GM23338 (cell line): ENCODE results near the gene STAP2. TPM values are rescaled to one million over a fixed set of nuclear protein-coding genes. Genes with fewer than 3 reads are reported as not detected.

ENCODE experiments used
- ATAC-seq: fragments of 200-7000 bp; cut with Tn5 transposase; 3 replicates; pipeline ENCODE4 v1.9.1; 2020
- DNase-seq: peaks from one replicate; pipeline ENCODE4 v3.0.0-alpha.2; 2015; ENCODE audit warnings: low spot score
- H2AFZ ChIP-seq: fragments of 200-600 bp; sonication (generic); 2 replicates; pipeline ENCODE4 v1.8.0; 2016; ENCODE audit warnings: antibody characterized with exemption, mild to moderate bottlenecking, moderate library complexity
- H3F3A ChIP-seq: fragments of 200-600 bp; sonication (generic); replicated peaks from 2 replicates; pipeline ENCODE4 v1.8.0; 2017; ENCODE audit warnings: antibody characterized with exemption, mixed run types, low read depth
- H3K27ac ChIP-seq: fragments of 200-600 bp; sonication (generic); 2 replicates; pipeline ENCODE4 v1.6.1; 2016; ENCODE audit warnings: low read depth
- H3K27me3 ChIP-seq: fragments of 200-600 bp; sonication (generic); 2 replicates; pipeline ENCODE4 v1.8.0; 2016; ENCODE audit warnings: mild to moderate bottlenecking, mixed run types, moderate library complexity; ENCODE audit not compliant: insufficient read depth
- H3K36me3 ChIP-seq: fragments of 200-600 bp; sonication (generic); 2 replicates; pipeline ENCODE4 v1.8.0; 2016; ENCODE audit warnings: mild to moderate bottlenecking; ENCODE audit not compliant: insufficient read depth
- H3K4me1 ChIP-seq: fragments of 200-600 bp; sonication (generic); 2 replicates; pipeline ENCODE4 v1.8.0; 2016; ENCODE audit warnings: mild to moderate bottlenecking, moderate library complexity; ENCODE audit not compliant: insufficient read depth
- H3K4me2 ChIP-seq: fragments of 200-600 bp; sonication (generic); 2 replicates; pipeline ENCODE4 v1.7.1; 2017; ENCODE audit warnings: mixed run types
- H3K4me3 ChIP-seq: fragments of 200-600 bp; sonication (generic); 2 replicates; pipeline ENCODE4 v1.6.1; 2016; ENCODE audit warnings: mixed run types
- H3K79me2 ChIP-seq: fragments of 200-600 bp; sonication (generic); replicated peaks from 2 replicates; pipeline ENCODE4 v1.8.0; 2017; ENCODE audit warnings: mild to moderate bottlenecking; ENCODE audit not compliant: insufficient read depth
- H3K9me2 ChIP-seq: fragments of 200-600 bp; sonication (generic); 2 replicates; pipeline ENCODE4 v1.8.0; 2017; ENCODE audit not compliant: insufficient read depth
- H4K20me1 ChIP-seq: fragments of 200-600 bp; sonication (generic); replicated peaks from 2 replicates; pipeline ENCODE4 v1.8.0; 2017; ENCODE audit warnings: mild to moderate bottlenecking; ENCODE audit not compliant: insufficient read depth
- H3K27ac Mint-ChIP-seq: 2 replicates; pipeline ENCODE4 v1.8.0; 2020; ENCODE audit warnings: inconsistent platforms, mild to moderate bottlenecking, moderate library complexity, mixed read lengths
- H3K27me3 Mint-ChIP-seq: 3 replicates; pipeline ENCODE4 v1.8.0; 2022; ENCODE audit warnings: low read depth, mild to moderate bottlenecking, moderate library complexity, mixed read lengths, inconsistent platforms; ENCODE audit not compliant: insufficient read depth, poor library complexity
- H3K36me3 Mint-ChIP-seq: 3 replicates; pipeline ENCODE4 v1.8.0; 2021; ENCODE audit warnings: low read depth, mild to moderate bottlenecking, inconsistent platforms, moderate library complexity, mixed read lengths
- H3K4me1 Mint-ChIP-seq: 3 replicates; pipeline ENCODE4 v1.8.0; 2020; ENCODE audit warnings: mild to moderate bottlenecking, inconsistent platforms, mixed read lengths
- H3K4me3 Mint-ChIP-seq: 3 replicates; pipeline ENCODE4 v1.8.0; 2021; ENCODE audit warnings: moderate library complexity, mild to moderate bottlenecking, inconsistent platforms, mixed read lengths
- H3K9me3 Mint-ChIP-seq: 3 replicates; pipeline ENCODE4 v1.8.0; 2020; ENCODE audit warnings: moderate library complexity, mild to moderate bottlenecking, inconsistent platforms, mixed read lengths
- CTCF ChIP-seq, 2 experiments: fragments of 200-600 bp in 1 of 2; sonication (generic) in 1 of 2; conservative IDR thresholded peaks; 2 replicates each; pipeline versions ENCODE4 v1.5.1 to v1.6.1; 2016 to 2017; ENCODE audit warnings: antibody characterized with exemption in 2 of 2, low read depth in 2 of 2, mild to moderate bottlenecking in 2 of 2, moderate library complexity in 1 of 2
- ETS1 ChIP-seq: IDR thresholded peaks from 2 replicates; pipeline ENCODE4 v1.6.1; 2016; ENCODE audit warnings: antibody characterized with exemption
- EZH2 ChIP-seq: fragments of 200-600 bp; sonication (generic); IDR thresholded peaks from one replicate; pipeline ENCODE4 v1.8.0; 2017; ENCODE audit warnings: antibody characterized with exemption, mild to moderate bottlenecking, low read depth; ENCODE audit not compliant: unreplicated experiment
- JUNB ChIP-seq: IDR thresholded peaks from one replicate; pipeline ENCODE4 v1.6.1; 2016; ENCODE audit warnings: antibody characterized with exemption; ENCODE audit not compliant: unreplicated experiment
- NANOG ChIP-seq: IDR thresholded peaks from 2 replicates; pipeline ENCODE4 v1.6.1; 2016; ENCODE audit warnings: antibody characterized with exemption, borderline replicate concordance
- POLR2AphosphoS5 ChIP-seq: IDR thresholded peaks from 2 replicates; pipeline ENCODE4 v1.6.1; 2016; ENCODE audit warnings: antibody characterized with exemption, low read depth
- REST ChIP-seq: IDR thresholded peaks from one replicate; pipeline ENCODE4 v1.6.1; 2018; ENCODE audit warnings: antibody characterized with exemption; ENCODE audit not compliant: unreplicated experiment
- STAT1 ChIP-seq: IDR thresholded peaks from one replicate; pipeline ENCODE4 v1.6.1; 2016; ENCODE audit warnings: antibody characterized with exemption; ENCODE audit not compliant: unreplicated experiment
- ZNF114 ChIP-seq: fragments of 250-450 bp; sonication (Bioruptor Pico); IDR thresholded peaks from 2 replicates; pipeline ENCODE4 v1.5.0; 2020; ENCODE audit warnings: mild to moderate bottlenecking, moderate library complexity
- polyA plus RNA-seq: library from polyadenylated mRNA; unstranded; fragments of >200 nt; fragmentation: Nextera tagmentation; extraction: Ambion mirVana; gene quantifications from 2 replicates; pipeline ENCODE4 v1.2.1, GENCODE V29; 2016
- total RNA-seq: library from RNA; depleted of rRNA; stranded (reverse); fragments of >200 nt; shearing (Covaris generic); gene quantifications from 2 replicates; pipeline ENCODE4 v1.2.3, GENCODE V29; 2014

The STAP2 gene
- total and polyA plus RNA-seq, 2 experiments from 2014 or later: 15.1 to 20.7 TPM

GRCh38 chr19:4359627-4360000 is 21.0 kb upstream of the STAP2 start (continued):
- no peak for TF ChIP-seq REST
- no peak for TF ChIP-seq NANOG
- TF ChIP-seq POLR2AphosphoS5: no peak
- no peak for TF ChIP-seq ETS1
- TF ChIP-seq ZNF114: no peak
- no peak for TF ChIP-seq JUNB
- TF ChIP-seq CTCF (conservative IDR thresholded peaks at IDR 0.05; ENCODE audit: low read depth in 2 of 2): no peak
- no peak for TF ChIP-seq STAT1

GRCh38 chr19:4358709-4359626 is 20.3 kb upstream of the STAP2 start:
- peaks cover 22% of the 10 kb centered on the region for H3K36me3 Mint-ChIP-seq
- H3K4me2 ChIP-seq: no peak overlapping the region
- no peak overlapping the region for H3K4me3 ChIP-seq
- no peak for ATAC-seq
- no peaks in the 10 kb centered on the region for H3K79me2 ChIP-seq
- no peak overlapping the region for H2AFZ ChIP-seq
- no peaks in the 10 kb centered on the region for H3K27me3 ChIP-seq
- H3K27me3 Mint-ChIP-seq: peaks cover 23% of the 10 kb centered on the region
- H3K9me3 Mint-ChIP-seq: no peaks in the 10 kb centered on the region
- no peaks in the 10 kb centered on the region for H3K36me3 ChIP-seq
- H3K4me1 Mint-ChIP-seq: peaks cover 7% of the 10 kb centered on the region; the same call in 1 of the 3 replicates
- H3F3A ChIP-seq: peaks cover 23% of the 10 kb centered on the region
- no peak overlapping the region for H3K27ac ChIP-seq
- no peak for DNase-seq
- H4K20me1 ChIP-seq: peaks cover 4% of the 10 kb centered on the region; the same call in 1 of the 2 replicates
- no peaks in the 10 kb centered on the region for H3K9me2 ChIP-seq
- no peak overlapping the region for H3K4me3 Mint-ChIP-seq
- no peak overlapping the region for H3K27ac Mint-ChIP-seq
- H3K4me1 ChIP-seq: no peaks in the 10 kb centered on the region; the same call in 1 of the 2 replicates
- TF ChIP-seq ZNF114: no peak
- TF ChIP-seq EZH2: no peak
